Measurements from ENCODE around the gene RNF223. TPM values are rescaled to one million over a fixed set of nuclear protein-coding genes. Genes with fewer than 3 reads are reported as not detected.

The RNF223 gene
- total RNA-seq, 1 experiment from 2014 or later: 6.3 TPM

GRCh38 chr1:1089731-1090423 is 15.8 kb upstream of the RNF223 start:
- no peaks in the 10 kb centered on the region for H3K79me2 ChIP-seq (ENCODE audit: insufficient read depth, low read length)
- no peaks in the 10 kb centered on the region for H4K20me1 ChIP-seq (ENCODE audit: insufficient read depth)
- ATAC-seq (no peak), DNase-seq (ENCODE audit: low read depth, low spot score) (no peak)
- H3K36me3 ChIP-seq (ENCODE audit: control insufficient read depth in 1 of 2, insufficient read depth in 2 of 2, low read length in 2 of 2): no peaks in the 10 kb centered on the region
- H3K27me3 ChIP-seq (ENCODE audit: insufficient read depth, low read length): no peaks in the 10 kb centered on the region
- H3K4me3 ChIP-seq (replicated peaks in 1 of 2; ENCODE audit: low read depth in 1 of 2, low read length in 2 of 2): no peak overlapping the region
- H3K4me1 ChIP-seq (ENCODE audit: control insufficient read depth in 1 of 2, insufficient read depth in 2 of 2, low read length in 2 of 2): no peaks in the 10 kb centered on the region; a peak in 1 of 4 replicates
- CTCF ChIA-PET: no interaction called here
- no peaks in the 10 kb centered on the region for H3K9me3 ChIP-seq (ENCODE audit: control insufficient read depth in 1 of 2, insufficient read depth in 1 of 2, low read depth in 1 of 2, low read length in 2 of 2)
- POLR2A ChIA-PET: interaction anchor here (0.9 to 1.3 kb wide), 2 partner anchors 10 to 16 kb away, joined by 3 read pairs; partner anchors contain the start of gene RNF223
- H2AFZ ChIP-seq (ENCODE audit: low read depth, low read length, poor library complexity, severe bottlenecking): no peak overlapping the region
- intact Hi-C loops (cut with micrococcal nuclease): no loop called here
- no peak overlapping the region for H3K9ac ChIP-seq (ENCODE audit: low read length)
- no peaks in the 10 kb centered on the region for H3K9me2 ChIP-seq (ENCODE audit: insufficient read depth)
- TF ChIP-seq POLR2AphosphoS5 (IDR thresholded peaks at IDR 0.05; ENCODE audit: low read depth, low read length) (no peak), POLR2A (IDR thresholded peaks at IDR 0.05; ENCODE audit: borderline replicate concordance, extremely low read depth, insufficient read depth, insufficient read length) (no peak), CBX3 (IDR thresholded peaks at IDR 0.05; ENCODE audit: low read depth) (no peak)
- H3K4me2 ChIP-seq (ENCODE audit: low read length): no peak overlapping the region
- no TSS peak for BruUV-seq (replicated peaks)
- H3K27ac ChIP-seq (ENCODE audit: low read depth, low read length): no peak overlapping the region
- RAD21 ChIA-PET (ENCODE audit: low non-redundant PET in 1 of 2, low total read pairs in 2 of 2, uncharacterized antibody in 2 of 2, unreplicated experiment in 2 of 2): no interaction called here

DNA sequence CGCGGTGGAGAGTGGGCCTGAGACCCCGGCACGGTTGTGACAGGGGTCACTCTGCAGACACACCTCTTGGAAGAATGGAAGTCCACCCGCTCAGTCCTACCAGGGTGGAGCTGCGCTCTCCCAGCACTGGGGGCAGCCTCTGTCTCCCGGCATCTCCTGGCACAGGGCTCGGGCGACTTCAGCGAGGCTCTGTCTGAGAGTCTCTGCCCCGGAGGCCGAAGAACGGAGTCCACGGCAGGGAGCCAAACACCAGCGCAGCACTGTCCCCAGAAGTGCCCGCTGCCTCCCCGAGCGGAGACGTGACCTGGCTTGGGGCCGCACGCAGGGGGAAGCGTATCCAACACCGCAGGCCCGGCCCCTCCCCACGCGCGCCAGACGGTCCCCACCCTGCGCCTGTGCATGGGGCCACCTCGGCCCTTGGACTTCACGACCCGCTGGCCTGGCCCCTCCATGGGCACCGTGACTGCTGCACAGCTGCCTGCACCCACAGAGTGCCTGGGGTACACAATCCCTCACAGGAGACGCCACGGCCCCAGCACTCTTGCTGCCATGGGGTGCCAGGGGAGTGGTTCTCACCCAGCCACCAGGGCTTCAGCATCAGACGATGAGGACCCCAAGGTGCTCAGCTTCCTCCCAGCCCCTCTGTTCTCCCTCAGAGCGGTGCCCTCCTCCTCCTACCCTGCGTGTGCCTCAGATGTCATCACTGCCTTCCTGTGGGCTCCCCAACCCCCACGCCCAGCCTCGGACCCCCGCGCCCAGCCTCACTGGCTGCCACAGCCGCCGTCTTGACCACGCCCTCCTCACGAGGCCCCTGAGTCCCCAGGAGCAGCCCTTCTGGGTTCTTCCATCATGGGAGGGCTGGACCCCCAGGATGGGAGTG is 14.9 kb upstream of the RNF223 start:
- no peaks in the 10 kb centered on the region for H3K79me2 ChIP-seq (ENCODE audit: insufficient read depth, low read length)
- no peaks in the 10 kb centered on the region; a peak in 1 of 4 replicates for H3K4me1 ChIP-seq (ENCODE audit: control insufficient read depth in 1 of 2, insufficient read depth in 2 of 2, low read length in 2 of 2)
- intact Hi-C loops (cut with micrococcal nuclease): no loop called here
- POLR2A ChIA-PET: interaction anchor here (0.9 to 1.3 kb wide), 2 partner anchors 9 to 15 kb away, joined by 3 read pairs; partner anchors contain the start of gene RNF223
- H2AFZ ChIP-seq (ENCODE audit: low read depth, low read length, poor library complexity, severe bottlenecking): no peak overlapping the region
- no peak overlapping the region for H3K4me3 ChIP-seq (replicated peaks in 1 of 2; ENCODE audit: low read depth in 1 of 2, low read length in 2 of 2)
- no peak for ATAC-seq
- H3K9me3 ChIP-seq (ENCODE audit: control insufficient read depth in 1 of 2, insufficient read depth in 1 of 2, low read depth in 1 of 2, low read length in 2 of 2): no peaks in the 10 kb centered on the region
- no TSS peak for BruUV-seq (replicated peaks)
- RAD21 ChIA-PET (ENCODE audit: low non-redundant PET in 1 of 2, low total read pairs in 2 of 2, uncharacterized antibody in 2 of 2, unreplicated experiment in 2 of 2): no interaction called here
- no peaks in the 10 kb centered on the region for H3K36me3 ChIP-seq (ENCODE audit: control insufficient read depth in 1 of 2, insufficient read depth in 2 of 2, low read length in 2 of 2)
- no peaks in the 10 kb centered on the region for H3K9me2 ChIP-seq (ENCODE audit: insufficient read depth)
- CTCF ChIA-PET: no interaction called here
- no peak overlapping the region for H3K27ac ChIP-seq (ENCODE audit: low read depth, low read length)
- H3K9ac ChIP-seq (ENCODE audit: low read length): no peak overlapping the region
- H3K27me3 ChIP-seq (ENCODE audit: insufficient read depth, low read length): no peaks in the 10 kb centered on the region
- no peak for DNase-seq (ENCODE audit: low read depth, low spot score)
- no peaks in the 10 kb centered on the region for H4K20me1 ChIP-seq (ENCODE audit: insufficient read depth)
- H3K4me2 ChIP-seq (ENCODE audit: low read length): no peak overlapping the region
- no peak for TF ChIP-seq RAD21 (IDR thresholded peaks at IDR 0.05; ENCODE audit: low read depth)
- TF ChIP-seq CBX3 (IDR thresholded peaks at IDR 0.05; ENCODE audit: low read depth): no peak
- TF ChIP-seq FOSL1 (IDR thresholded peaks at IDR 0.05; ENCODE audit: low read depth): no peak
- TF ChIP-seq ELF1 (IDR thresholded peaks at IDR 0.05; ENCODE audit: borderline replicate concordance, low read depth): no peak
- no peak for TF ChIP-seq TCF7L2 (IDR thresholded peaks at IDR 0.05; ENCODE audit: borderline replicate concordance, extremely low read depth, insufficient read depth, insufficient read length)
- TF ChIP-seq, protein P1, sequence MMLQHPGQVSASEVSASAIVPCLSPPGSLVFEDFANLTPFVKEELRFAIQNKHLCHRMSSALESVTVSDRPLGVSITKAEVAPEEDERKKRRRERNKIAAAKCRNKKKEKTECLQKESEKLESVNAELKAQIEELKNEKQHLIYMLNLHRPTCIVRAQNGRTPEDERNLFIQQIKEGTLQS (IDR thresholded peaks at IDR 0.05): no peak
- TF ChIP-seq SP1 (IDR thresholded peaks at IDR 0.05; ENCODE audit: low read depth): no peak
- no peak for TF ChIP-seq CTCF (IDR thresholded peaks at IDR 0.05 in 2 of 3, conservative IDR thresholded peaks at IDR 0.05 in 1 of 3; ENCODE audit: borderline replicate concordance in 1 of 3, insufficient read depth in 1 of 3, low read depth in 2 of 3, low read length in 2 of 3)
- TF ChIP-seq SIN3A (IDR thresholded peaks at IDR 0.05; ENCODE audit: low read depth): no peak
- TF ChIP-seq EZH2phosphoT487 (IDR thresholded peaks at IDR 0.05; ENCODE audit: borderline replicate concordance): no peak
- no peak for TF ChIP-seq ZFX (IDR thresholded peaks at IDR 0.05)
- TF ChIP-seq, protein P2, sequence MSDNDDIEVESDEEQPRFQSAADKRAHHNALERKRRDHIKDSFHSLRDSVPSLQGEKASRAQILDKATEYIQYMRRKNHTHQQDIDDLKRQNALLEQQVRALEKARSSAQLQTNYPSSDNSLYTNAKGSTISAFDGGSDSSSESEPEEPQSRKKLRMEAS (IDR thresholded peaks at IDR 0.05): no peak
- no peak for TF ChIP-seq JUND (IDR thresholded peaks at IDR 0.05)
- TF ChIP-seq ZNF274 (IDR thresholded peaks at IDR 0.05; ENCODE audit: low read depth, low read length): no peak
